ENCODE data around the gene PARVB. TPM values are rescaled to one million over a fixed set of nuclear protein-coding genes. Genes with fewer than 3 reads are reported as not detected.

PARVB gene
- total and polyA plus RNA-seq, 10 of the 15 experiments (the other 5 are each of a cell fraction or from before 2014, with no cell fraction given) = 5.2 to 264 (median 76.0) TPM

DNA sequence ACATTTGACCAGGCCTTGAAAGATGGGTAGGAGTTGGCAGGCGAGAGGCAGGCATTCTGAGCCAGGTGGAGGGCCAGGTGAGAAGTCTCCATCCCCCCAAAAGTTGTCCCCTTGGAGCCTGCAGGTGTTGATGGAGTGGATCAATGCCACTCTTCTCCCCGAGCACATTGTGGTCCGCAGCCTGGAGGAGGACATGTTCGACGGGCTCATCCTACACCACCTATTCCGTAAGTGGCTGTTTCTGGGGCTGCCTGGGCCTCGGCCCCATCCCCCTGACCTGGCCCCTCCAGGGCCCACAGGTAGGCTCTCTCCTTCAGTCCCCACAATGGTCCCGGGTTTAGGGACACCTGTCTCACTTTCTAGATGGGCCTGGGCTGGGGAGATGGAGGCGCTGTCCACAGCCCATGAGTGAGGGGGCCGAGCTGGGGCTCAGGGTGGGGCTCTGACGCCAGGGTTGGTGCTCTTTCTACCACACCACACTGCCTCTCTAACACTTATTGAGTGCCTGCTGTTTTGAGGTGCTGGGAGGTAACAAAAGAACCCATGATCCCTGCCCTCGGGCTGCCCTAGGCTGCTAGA lies 163.6 kb downstream of the PARVB start (continued):
- TF ChIP-seq MEF2B (IDR thresholded peaks at IDR 0.05; ENCODE audit: partially characterized antibody, poor library complexity, severe bottlenecking) (no peak), IRF4 (IDR thresholded peaks at IDR 0.05; ENCODE audit: low read depth, low read length) (no peak), PML (IDR thresholded peaks at IDR 0.05; ENCODE audit: low read length) (no peak)

DNA sequence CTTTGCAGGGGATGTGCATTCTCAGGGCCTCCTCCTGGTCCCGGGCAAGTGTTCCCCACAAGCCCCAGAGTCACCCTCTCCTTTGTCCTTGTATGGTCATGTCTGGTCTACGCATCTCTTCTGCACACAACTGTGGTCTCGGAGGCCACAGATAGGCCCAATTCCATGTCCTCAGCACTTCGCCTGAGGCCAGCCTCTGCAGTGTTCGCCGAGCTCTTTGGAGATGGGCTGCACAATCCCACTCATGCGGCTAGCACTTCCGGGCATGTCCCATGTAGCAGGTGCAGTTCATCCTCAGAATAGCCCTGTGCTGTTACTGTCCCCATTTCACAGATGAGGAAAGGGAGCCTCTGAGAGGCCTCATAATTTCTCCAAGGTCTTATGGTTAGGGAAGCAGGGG lies 164.2 kb downstream of the PARVB start:
- DNase-seq (ENCODE audit: low read depth, low spot score) = no peak
- no peak for TF ChIP-seq NR2C1 (IDR thresholded peaks at IDR 0.05)
- TF ChIP-seq MYC (IDR thresholded peaks at IDR 0.05; ENCODE audit: insufficient read depth, insufficient read length, insufficient replicate concordance, low read length, severe bottlenecking) = no peak
- TF ChIP-seq ZNF274 (IDR thresholded peaks at IDR 0.05; ENCODE audit: insufficient read depth, insufficient read length) = no peak
- TF ChIP-seq NFYB (IDR thresholded peaks at IDR 0.05; ENCODE audit: insufficient read depth, low read depth, low read length) = no peak
- TF ChIP-seq POU2F2 (IDR thresholded peaks at IDR 0.05; ENCODE audit: borderline replicate concordance, low read depth, low read length) = no peak
- no peak for TF ChIP-seq NFXL1 (IDR thresholded peaks at IDR 0.05; ENCODE audit: borderline replicate concordance)
- TF ChIP-seq, protein P1, sequence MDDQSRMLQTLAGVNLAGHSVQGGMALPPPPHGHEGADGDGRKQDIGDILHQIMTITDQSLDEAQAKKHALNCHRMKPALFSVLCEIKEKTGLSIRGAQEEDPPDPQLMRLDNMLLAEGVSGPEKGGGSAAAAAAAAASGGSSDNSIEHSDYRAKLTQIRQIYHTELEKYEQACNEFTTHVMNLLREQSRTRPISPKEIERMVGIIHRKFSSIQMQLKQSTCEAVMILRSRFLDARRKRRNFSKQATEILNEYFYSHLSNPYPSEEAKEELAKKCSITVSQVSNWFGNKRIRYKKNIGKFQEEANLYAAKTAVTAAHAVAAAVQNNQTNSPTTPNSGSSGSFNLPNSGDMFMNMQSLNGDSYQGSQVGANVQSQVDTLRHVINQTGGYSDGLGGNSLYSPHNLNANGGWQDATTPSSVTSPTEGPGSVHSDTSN (IDR thresholded peaks at IDR 0.05; ENCODE audit: insufficient replicate concordance, low read depth, low read length) = no peak
- ChIA-PET RAD21 (ENCODE audit: unreplicated experiment) (no interaction called here), CTCF (no interaction called here), SMC1A (ENCODE audit: uncharacterized antibody, unreplicated experiment) (no interaction called here), POLR2A (no interaction called here)
- 84% methylated on average over 8 of the region's 8 CpGs for WGBS (ENCODE audit: insufficient coverage, insufficient replicate concordance, low lambda C conversion rate, missing lambda C conversion rate)
- Histone ChIP-seq H3K36me3 (ENCODE audit: control insufficient read depth in 2 of 2, insufficient read depth in 2 of 2, low read length in 1 of 2) (peaks cover 0 to 2% of the 10 kb centered on the region in 2 experiments; a peak in 1 of 4 replicates), H2AFZ (ENCODE audit: control insufficient read depth, low read depth, low read length) (no peak overlapping the region), H3K9me3 (replicated peaks; ENCODE audit: control insufficient read depth, insufficient read depth, low read length) (no peaks in the 10 kb centered on the region), H4K20me1 (ENCODE audit: control insufficient read depth, insufficient read depth) (no peaks in the 10 kb centered on the region), H3K4me3 (no peak overlapping the region), H3K4me1 (ENCODE audit: control insufficient read depth, insufficient read depth, low read length) (peaks cover 25% of the 10 kb centered on the region), H3K4me2 (ENCODE audit: control insufficient read depth, insufficient read depth) (no peak overlapping the region), H3K27me3 (replicated peaks in 1 of 2; ENCODE audit: control insufficient read depth in 2 of 2, insufficient read depth in 2 of 2, low read length in 1 of 2) (no peaks in the 10 kb centered on the region), H3K27ac (ENCODE audit: control insufficient read depth, insufficient read depth) (no peak overlapping the region), H3K9ac (ENCODE audit: control insufficient read depth, insufficient read depth, low read length) (no peak overlapping the region), H3K79me2 (ENCODE audit: control insufficient read depth, insufficient read depth, low read length) (no peaks in the 10 kb centered on the region)
- intact Hi-C loops (cut with micrococcal nuclease; ENCODE audit: unreplicated experiment) (no loop called here), in situ Hi-C loops (cut with MboI) (no loop called here)
- BruUV-seq (replicated peaks) = no TSS peak
- ATAC-seq = no peak
- FAIRE-seq = no peak

All from GM12878 (cell line).